Heart left ventricle (tissue), 13 donors: ENCODE results near the gene LTB.

Source experiments
- CTCF ChIP-seq, 12 donors: fragments of 200-600 bp; sonication (generic) in 4 of 12; IDR thresholded peaks; one replicate each; pipeline versions ENCODE4 v1.5.0 to v1.8.0; 2018 to 2022; ENCODE audit warnings: antibody characterized with exemption in 12 of 12, mild to moderate bottlenecking in 5 of 12
- POLR2A ChIP-seq, 2 donors: fragments of 450-650 bp; IDR thresholded peaks; one replicate each; pipeline ENCODE4 v1.6.1; 2017; ENCODE audit warnings: antibody characterized with exemption in 2 of 2, mild to moderate bottlenecking in 2 of 2, moderate library complexity in 2 of 2
- donor health status: ischemic (EF 13 %, LVEDD 7.1; RV severe dilation, severe dysfunction).
- donor health status: DM: no; HTN: yes; CAD: no.
- donor health status: DM: no; HTN: no; CAD: no.
- donor health status: ischemic (EF 25% LVEDD 6.9; RV normal size, moderate dysfunction).
- donor health status: ischemic (EF 25% LVEDD 5.7; RV mildly dilated, moderate dysfunction).
- donor health status: ischemic (EF 35%, LVEDD 5.7; RV mildly dilated, moderate dysfunction).
- donor health status: nonischemic (EF 11% LVEDD 7.7; RV severe dilation, severe dysfunction).
- donor health status: DM: yes; HTN: yes; CAD: no.
- donor health status: PGD.
- donor health status: ischemic (EF 29% LVEDD 5.4; RV normal size, mild dysfunction).
- donor health status: nonischemic (EF 23%, LVEDD 6.1; RV moderate dilation, normal function).

DNA sequence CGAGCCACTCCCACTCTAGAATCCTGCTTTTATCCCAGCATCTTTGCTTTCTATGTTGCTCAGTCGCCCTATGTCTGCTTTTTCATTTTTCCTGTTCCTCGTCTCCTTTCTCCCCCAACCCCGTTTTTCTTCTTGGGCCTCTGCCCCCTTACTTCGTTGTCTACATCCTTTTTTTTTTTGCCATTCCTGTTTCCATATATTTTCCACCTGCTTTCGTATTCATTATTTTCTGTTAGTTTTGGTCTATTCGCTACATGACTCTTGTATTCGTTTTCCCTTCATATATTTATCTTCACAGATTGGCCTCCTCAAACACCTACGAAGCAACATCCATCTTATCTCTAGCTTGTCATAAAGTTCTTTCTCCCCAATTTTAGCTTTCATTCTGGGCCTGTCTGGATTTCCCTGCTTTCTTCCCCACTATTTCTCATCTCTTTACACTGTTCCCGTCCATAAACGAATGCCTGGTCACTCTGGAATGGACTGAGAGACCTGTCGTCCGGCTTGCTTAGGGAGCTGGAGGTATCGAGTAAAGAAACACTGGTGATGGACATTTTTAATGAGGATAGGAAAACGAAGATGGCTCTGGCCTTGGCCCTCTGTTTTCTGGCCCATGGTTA, 39.2 kb upstream of the LTB start:
- TF ChIP-seq CTCF (IDR thresholded peaks at IDR 0.05) (no peak), POLR2A (IDR thresholded peaks at IDR 0.05) (no peak)
